HG02973 (cell line): ENCODE data around the gene PRR23E.

Source experiments
- ATAC-seq: cut with Tn5 transposase; IDR thresholded peaks from one replicate; pipeline ENCODE4 v1.9.1; 2021; ENCODE audit warnings: moderate library complexity; ENCODE audit not compliant: unreplicated experiment

Gene PRR23E

DNA sequence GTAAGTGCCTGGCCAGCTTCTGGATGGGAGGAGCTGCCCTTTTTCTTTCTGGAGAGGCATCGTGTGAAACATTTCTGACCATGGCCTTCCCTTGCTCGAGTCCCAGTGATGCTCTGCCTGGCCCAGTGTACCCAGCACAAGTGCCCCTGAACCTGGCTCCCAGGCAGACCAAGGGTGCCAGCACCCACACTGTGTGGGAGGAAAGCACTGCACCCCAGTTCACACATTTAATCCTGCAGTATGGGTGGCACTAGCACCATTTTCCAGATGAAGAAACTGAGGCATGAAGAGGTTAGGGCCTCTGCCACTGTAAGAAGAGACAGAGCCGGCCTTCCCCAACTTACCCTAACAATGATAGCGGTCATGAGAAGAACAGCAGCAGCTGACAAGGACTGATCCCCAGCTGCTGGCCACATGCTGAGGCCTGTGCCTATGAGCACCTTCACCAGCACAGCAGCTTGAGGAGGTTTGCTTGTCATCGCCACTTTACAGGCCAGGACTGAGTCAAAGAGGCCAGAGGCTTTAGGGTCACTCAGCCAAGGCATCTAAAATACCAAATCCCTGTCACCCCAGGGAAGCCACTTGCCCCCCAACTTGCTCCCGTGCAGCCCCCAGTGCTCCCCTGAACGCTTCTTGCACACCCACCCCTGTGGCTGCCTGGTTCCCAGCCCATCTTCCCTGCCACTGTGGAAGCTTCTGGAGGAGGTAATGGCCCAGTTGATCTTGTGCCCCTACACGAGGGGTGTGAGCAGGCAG, 15.0 kb downstream of the PRR23E start:
- no peak for ATAC-seq

DNA sequence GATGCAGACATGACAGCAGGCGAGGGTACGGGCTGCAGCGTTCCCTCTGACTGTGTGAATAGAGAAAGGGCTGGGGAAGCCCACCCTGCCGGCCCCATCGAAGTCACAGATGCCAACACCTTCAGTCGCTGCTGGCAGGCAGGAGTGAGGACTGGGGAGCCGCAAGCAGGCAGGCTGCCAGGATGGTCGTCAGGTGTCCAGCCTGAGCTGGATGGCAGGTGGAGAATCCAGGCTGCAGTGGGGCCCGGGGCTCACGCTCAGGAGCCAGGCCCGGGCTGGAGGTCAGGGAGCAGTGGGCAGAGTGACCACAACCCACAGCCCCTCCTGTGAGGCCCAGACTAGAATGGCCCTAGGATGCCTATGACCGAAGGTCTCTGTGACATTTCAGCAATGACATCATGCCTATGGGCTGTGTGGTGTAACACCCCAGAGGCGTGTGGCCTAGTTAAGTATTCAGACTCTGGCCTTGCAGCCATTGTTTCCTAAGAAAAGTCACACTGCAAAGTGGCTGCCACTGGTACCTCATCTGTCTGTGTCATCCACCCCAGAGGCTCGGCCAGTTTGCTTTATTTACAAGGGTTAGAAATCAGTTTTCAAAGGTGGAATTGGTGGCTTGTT, 15.7 kb downstream of the PRR23E start:
- no peak for ATAC-seq

DNA sequence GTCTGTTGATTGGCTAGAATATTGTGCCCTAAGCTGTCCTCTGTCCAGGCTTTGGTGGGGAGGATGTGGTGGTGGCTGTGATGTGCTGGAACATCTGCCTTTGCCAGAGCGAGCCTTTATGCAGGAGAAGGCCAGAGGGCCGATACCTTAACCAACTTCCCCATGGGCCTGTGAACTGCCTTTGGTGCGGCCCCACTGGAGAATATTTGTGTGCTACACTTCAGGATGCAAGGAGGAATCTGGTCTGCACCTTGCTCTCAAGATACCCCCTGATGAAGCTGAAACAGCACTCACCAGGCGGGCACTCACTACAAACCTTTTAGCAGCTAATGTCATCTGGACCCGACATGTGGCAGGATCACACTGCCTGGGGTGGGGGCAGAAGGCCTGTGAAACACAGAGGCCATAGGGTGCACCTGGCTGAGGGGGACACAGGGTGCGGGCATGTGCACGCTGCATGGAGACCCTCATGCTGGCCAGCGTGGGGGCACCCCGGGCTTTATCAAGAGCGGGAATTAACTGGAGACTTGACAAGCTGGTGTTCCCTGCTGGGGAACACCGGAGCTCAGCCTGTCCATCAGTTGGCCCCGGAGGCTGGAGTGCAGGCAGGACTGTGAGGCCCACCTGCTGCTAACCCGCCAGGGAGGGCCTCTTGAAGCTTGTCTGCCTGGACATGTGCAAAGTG, 16.4 kb downstream of the PRR23E start:
- no peak for ATAC-seq

DNA sequence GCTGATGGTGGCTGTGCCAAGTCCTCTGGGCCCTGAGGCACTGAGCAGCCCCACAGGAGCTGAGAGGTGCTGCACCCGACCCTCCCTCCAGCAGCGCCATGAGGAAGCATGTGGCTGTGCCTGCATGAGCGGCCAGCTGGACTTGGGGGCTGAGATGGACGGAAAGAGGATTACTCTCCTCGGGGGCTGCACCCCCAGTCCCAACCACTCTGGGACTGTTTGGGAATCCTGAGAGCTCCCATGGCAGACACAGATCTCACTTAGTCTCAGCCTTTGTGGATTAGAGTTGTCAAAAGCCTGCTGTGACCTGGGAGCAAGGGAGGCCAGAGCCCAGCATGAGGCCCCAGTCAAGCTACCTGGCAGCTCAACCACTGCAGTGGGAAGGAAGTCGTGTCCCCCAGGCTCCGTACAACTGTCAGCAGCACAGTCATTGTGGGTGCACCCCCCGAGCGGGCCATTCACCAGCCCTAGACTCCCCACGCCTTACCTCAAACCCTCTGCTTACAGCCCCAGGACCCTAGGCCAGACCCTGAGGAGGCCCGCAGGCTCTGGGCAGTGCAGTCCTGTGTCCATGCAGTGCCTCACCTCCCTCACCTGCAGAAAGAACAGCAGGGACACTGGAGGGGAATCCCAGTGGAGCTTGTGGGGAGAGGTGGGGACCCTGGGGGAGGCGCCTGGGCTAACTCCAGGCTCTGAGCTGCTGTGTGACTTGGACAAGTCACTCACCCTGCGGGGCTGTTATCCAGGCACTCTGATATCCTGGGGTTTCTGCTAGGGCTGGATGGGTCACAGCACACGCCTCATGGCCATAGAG, 17.1 kb downstream of the PRR23E start:
- ATAC-seq, result no peak

GRCh38 chr3:127210654-127210943, 17.7 kb downstream of the PRR23E start:
- no peak for ATAC-seq

GRCh38 chr3:127211118-127212060, 18.5 kb downstream of the PRR23E start:
- ATAC-seq, result no peak

DNA sequence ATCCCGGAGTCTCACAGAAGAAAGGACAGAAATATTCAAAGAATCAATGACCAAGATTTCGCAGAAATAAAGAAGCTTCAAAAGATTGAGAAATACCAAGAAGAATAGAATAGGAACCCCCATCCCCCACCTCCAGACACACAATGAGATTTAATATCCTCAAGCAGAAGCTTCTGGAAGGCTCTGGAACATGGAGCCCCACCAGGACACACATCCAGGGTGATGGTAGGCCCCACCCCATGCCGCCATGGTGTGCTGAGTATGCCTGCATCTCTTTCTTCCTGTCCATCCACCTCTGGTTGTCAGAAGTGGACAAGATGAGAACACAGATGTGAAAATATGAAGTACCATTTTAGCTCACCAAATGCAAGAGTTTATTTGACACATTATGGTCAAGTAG, 19.3 kb downstream of the PRR23E start:
- ATAC-seq, result no peak

- no peak for ATAC-seq
Observed at GRCh38 chr3:127212711-127213110, 19.8 kb downstream of the PRR23E start.

GRCh38 chr3:127213381-127213918, 20.5 kb downstream of the PRR23E start:
- ATAC-seq, result no peak

DNA sequence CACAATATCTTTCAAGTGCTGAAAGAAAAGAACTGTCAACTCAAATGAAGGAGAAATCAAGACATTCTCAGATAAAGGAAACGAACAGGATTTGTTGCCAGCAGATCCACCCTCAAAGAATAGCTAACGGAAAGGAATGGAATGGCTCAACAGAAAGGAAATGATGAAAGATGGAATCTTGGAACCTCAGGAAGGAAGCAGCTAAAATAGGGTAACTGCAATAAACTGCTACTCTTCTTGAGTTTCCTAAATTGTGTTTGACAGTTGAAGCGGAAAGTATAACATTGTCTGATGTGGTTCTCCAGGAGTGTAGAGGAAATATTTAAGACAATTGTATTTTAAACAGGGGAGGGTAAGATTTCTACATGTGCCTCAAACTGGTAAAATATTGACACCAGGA, 22.0 kb downstream of the PRR23E start:
- ATAC-seq, result no peak

GRCh38 chr3:127215714-127216414, 22.9 kb downstream of the PRR23E start:
- ATAC-seq, result no peak

DNA sequence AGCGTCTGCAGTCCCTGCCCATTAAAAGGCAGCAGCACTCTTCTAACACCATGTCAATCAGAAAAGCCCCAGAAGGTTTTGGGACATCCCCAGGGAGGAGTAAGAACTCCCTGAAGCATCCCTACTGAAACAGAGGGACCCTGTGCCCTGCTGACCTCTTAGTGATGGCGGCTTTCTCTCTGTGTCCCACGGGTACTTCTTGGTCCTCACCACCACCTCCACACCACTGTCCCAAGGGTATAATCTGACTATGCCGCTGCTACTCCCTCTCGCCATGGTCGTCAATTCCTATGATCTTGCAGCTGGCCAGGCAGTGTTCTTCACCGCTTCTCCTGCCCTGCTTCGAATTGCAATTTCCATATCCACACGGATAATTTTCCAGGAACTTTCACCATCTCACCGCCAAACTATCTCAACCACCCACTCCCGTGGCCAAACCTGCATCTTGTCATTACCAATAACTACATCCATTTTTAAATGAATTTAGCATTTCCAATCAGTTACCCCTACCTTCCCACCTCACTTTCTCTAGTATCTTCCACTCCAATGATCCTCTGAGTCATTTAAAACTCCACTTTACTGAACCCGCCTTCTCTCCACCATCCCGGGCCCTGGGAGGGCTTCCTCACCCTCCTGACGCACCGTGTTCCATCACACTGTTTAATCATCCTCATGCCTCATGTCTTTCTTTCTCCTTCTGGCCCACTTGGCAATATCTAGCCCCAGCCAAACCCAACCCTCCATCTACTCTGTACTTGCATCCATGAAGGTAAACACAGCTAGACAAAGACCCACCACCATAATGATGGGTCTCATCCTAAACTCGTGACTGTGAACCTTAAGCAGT, 23.7 kb downstream of the PRR23E start:
- ATAC-seq, result no peak

DNA sequence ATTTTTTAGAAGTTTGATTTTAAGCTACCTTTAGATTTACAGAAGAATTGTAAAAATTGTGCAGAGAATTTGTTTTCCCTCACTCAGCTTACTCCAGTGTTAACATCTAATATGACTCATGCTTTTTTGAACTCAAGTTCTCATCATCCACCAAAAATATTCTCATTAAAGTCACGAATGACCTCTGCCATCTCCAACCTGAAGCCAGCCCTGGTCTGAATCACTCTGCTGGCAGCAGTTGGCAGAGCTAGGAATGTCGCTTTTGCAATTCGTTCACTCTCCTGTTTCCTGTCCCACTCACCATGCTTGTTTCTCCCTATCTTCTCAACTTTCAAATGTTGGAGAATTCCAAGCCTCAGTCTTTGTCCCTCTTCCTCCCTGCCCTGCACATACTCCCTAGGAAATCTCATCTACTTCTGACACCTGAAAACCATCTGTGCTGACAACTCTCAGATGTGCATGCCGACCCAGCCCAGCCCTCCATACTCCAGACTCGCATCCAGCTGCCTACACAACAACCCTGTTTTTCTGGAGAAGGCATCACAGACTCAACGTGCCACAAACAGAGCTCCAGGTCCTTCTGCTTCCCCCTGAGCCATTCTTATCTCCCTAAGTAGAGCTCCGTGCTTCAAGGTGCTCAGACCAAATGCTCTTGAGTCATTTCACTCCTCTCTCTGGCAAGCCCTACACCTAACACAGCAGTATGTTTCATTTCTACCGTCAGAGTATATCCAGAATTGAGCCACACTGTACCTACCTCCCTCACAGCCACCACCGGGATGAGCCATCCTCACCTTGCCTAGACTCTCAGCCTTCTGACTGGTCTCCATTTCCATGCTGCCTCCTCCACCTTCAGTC, 24.9 kb downstream of the PRR23E start:
- no peak for ATAC-seq

GRCh38 chr3:127218454-127218922, 25.6 kb downstream of the PRR23E start:
- no peak for ATAC-seq

GRCh38 chr3:127220497-127220896, 27.6 kb downstream of the PRR23E start:
- no peak for ATAC-seq

DNA sequence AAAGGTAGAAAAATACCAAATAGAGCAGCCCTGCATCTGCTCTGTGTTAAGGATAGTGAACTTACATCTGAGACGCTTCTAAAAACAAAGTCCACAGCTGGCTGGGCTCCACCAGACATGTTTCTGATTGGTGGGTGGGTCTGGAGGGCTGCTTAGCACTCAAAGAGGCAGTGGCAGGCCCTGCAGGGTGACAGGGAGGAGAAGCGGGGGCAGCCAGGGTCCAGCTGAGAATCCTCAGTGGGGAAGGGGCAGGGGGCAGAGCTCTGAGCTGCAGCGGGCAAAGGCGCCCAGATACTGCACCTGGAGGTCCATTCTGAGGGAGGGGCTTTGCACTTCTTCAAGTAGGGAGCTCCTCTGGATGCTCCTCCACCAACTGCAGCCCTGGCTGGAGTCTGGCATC, 28.1 kb downstream of the PRR23E start:
- no peak for ATAC-seq

DNA sequence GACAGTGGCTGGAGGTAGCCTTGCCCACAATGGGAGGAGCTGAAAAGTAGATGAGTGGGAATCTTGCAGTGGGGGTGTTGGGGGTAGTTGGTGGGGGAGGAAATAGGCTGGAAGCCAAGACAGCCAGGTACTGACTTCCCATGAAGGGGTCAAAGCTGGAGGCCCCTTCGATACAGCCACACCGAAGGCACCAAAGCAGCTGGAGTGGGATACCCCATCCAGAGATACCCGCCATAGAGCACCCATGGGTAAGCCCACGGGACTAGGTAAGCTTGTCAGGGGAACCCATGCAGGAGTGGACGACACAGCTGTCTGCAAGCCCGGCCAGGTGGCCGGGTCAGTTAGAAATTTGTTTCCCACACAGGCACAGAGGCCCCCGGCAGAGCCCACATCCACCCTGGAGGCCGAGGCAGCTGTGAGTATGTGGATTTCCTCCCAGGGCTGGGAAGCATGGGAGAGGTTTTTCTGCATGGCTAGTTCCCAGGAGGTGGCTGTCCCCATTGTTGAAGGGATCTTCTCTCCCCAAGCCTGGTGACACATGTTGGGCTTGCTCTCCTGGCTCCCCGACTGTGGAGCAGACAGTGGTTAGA, 28.6 kb downstream of the PRR23E start:
- no peak for ATAC-seq
